OCI-LY3 (cell line): ENCODE results near the gene NRXN3.

Experiments used
- H2AFZ ChIP-seq: fragments of 200-600, 300-600 bp; shearing (Covaris generic); 2 replicates; pipeline ENCODE4 v1.6.0; 2014; ENCODE audit warnings: antibody characterized with exemption, low read depth, low read length
- H3K27ac ChIP-seq: fragments of 200-600, 300-600 bp; sonication (generic); 2 replicates; pipeline ENCODE4 v1.5.1; 2014; ENCODE audit warnings: mild to moderate bottlenecking, low read length, moderate library complexity, mixed read lengths
- H3K27me3 ChIP-seq: fragments of 200-600, 300-600 bp; sonication (generic); 2 replicates; pipeline ENCODE4 v1.6.1; 2014; ENCODE audit warnings: low read depth, low read length, mixed read lengths
- H3K36me3 ChIP-seq: fragments of 200-600, 300-600 bp; sonication (generic); replicated peaks from 2 replicates; pipeline ENCODE3; 2014; ENCODE audit warnings: low read depth, low read length, mixed read lengths
- H3K4me1 ChIP-seq: fragments of 300-600, 200-600 bp; sonication (generic); 2 replicates; pipeline ENCODE4 v1.6.1; 2014; ENCODE audit warnings: low read length, mixed read lengths
- H3K4me2 ChIP-seq: fragments of 200-600, 300-600 bp; sonication (generic); 2 replicates; pipeline ENCODE4 v1.6.1; 2014; ENCODE audit warnings: low read length, mixed read lengths
- H3K4me3 ChIP-seq: fragments of 300-600, 200-600 bp; sonication (generic); 2 replicates; pipeline ENCODE4 v1.5.1; 2014; ENCODE audit warnings: antibody characterized with exemption, mild to moderate bottlenecking, low read length, moderate library complexity
- H3K79me2 ChIP-seq: fragments of 300-600, 200-600 bp; shearing (Covaris generic); 2 replicates; pipeline ENCODE4 v1.6.1; 2014; ENCODE audit warnings: mild to moderate bottlenecking, low read length, mixed read lengths
- H3K9ac ChIP-seq: fragments of 300-600, 200-600 bp; shearing (Covaris generic); 2 replicates; pipeline ENCODE4 v1.6.0; 2014; ENCODE audit warnings: mild to moderate bottlenecking, low read length, moderate library complexity
- H3K9me3 ChIP-seq: fragments of 200-600, 300-600 bp; shearing (Covaris generic); 2 replicates; pipeline ENCODE4 v1.6.1; 2014; ENCODE audit warnings: low read length, mixed read lengths; ENCODE audit not compliant: insufficient read depth
- H4K20me1 ChIP-seq: fragments of 200-600, 300-600 bp; sonication (generic); 2 replicates; pipeline ENCODE4 v1.6.1; 2016; ENCODE audit warnings: low read length, mixed read lengths; ENCODE audit not compliant: insufficient read depth
- CTCF ChIP-seq: fragments of 200-600, 300-600 bp; sonication (generic); IDR thresholded peaks from 2 replicates; pipeline ENCODE4 v1.5.1; 2014; ENCODE audit warnings: antibody characterized with exemption, low read length, low read depth
- EZH2phosphoT487 ChIP-seq: fragments of 200-600 bp; shearing (Covaris generic); IDR thresholded peaks from 2 replicates; pipeline ENCODE4 v1.6.1; 2018; ENCODE audit warnings: antibody characterized with exemption, mixed run types, low read depth

The NRXN3 gene

DNA sequence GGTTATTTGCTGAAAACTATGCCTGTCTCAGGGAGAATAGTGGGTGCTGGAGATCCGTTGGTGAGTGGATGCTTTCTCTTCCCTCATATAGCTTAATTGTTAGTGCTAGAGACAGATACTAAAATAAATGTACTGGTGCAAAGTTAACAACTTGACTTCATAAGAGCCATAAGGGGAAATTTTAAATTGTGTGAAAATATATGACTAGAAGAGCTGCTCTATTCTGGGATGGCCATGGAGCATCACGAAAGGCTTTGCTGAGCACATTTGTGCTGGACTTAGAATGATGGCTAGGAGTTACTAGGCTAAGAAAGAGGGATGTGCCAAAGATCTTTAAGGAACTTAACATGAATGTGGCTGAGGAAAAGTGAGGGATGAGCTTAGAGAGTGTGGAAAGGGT lies 668.8 kb downstream of the NRXN3 start:
- no peaks in the 10 kb centered on the region for H3K79me2 ChIP-seq
- H3K9me3 ChIP-seq: no peaks in the 10 kb centered on the region
- no peak overlapping the region for H3K4me3 ChIP-seq
- H3K4me2 ChIP-seq: no peak overlapping the region
- H3K36me3 ChIP-seq: no peaks in the 10 kb centered on the region
- H3K9ac ChIP-seq: no peak overlapping the region
- no peak overlapping the region for H3K27ac ChIP-seq
- no peaks in the 10 kb centered on the region for H4K20me1 ChIP-seq
- H2AFZ ChIP-seq: no peak overlapping the region
- TF ChIP-seq EZH2phosphoT487 (no peak), CTCF (no peak)
- peaks cover 4% of the 10 kb centered on the region; the same call in 1 of the 2 replicates for H3K27me3 ChIP-seq
- no peaks in the 10 kb centered on the region for H3K4me1 ChIP-seq

DNA sequence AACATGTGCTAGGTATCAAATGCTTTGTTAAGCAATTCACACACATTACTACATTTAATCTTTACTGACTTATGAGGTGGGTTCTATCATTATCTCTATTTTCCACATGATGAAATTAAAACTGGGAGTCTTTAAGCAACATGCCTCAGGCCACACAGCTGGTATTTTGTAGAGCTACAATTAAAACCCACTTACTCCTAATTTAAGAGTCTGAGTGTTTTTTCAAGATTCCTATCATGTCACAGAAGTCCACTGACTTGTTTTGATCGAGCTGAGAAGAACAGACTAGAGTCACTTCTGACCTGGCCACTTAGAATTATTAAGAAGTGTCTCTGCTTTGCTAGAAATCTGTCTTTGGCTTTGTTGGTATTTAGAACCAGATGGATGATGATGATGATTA lies 670.7 kb downstream of the NRXN3 start:
- Histone ChIP-seq H4K20me1 (no peaks in the 10 kb centered on the region), H3K36me3 (no peaks in the 10 kb centered on the region), H3K4me3 (no peak overlapping the region), H2AFZ (no peak overlapping the region), H3K4me2 (no peak overlapping the region), H3K79me2 (no peaks in the 10 kb centered on the region), H3K4me1 (no peaks in the 10 kb centered on the region), H3K27me3 (0 out of 2 replicates have a peak, but pooled peaks cover under 1% of the 10 kb centered on the region), H3K27ac (no peak overlapping the region), H3K9me3 (no peaks in the 10 kb centered on the region), H3K9ac (no peak overlapping the region)
- TF ChIP-seq EZH2phosphoT487 (no peak), CTCF (no peak)

- Histone ChIP-seq H3K9ac (no peak overlapping the region), H3K9me3 (no peaks in the 10 kb centered on the region), H3K4me1 (no peaks in the 10 kb centered on the region), H4K20me1 (no peaks in the 10 kb centered on the region), H3K4me3 (no peak overlapping the region), H3K36me3 (no peaks in the 10 kb centered on the region), H3K4me2 (no peak overlapping the region), H3K79me2 (no peaks in the 10 kb centered on the region), H3K27ac (no peak overlapping the region), H3K27me3 (peaks cover 9% of the 10 kb centered on the region; the same call in 1 of the 2 replicates), H2AFZ (no peak overlapping the region)
- TF ChIP-seq CTCF: no peak
- TF ChIP-seq EZH2phosphoT487: no peak
Measured at GRCh38 chr14:78847801-78848200, 677.6 kb downstream of the NRXN3 start.

GRCh38 chr14:78848234-78848820 lies 678.2 kb downstream of the NRXN3 start:
- no peak overlapping the region for H3K4me3 ChIP-seq
- no peak overlapping the region for H3K4me2 ChIP-seq
- H3K79me2 ChIP-seq: no peaks in the 10 kb centered on the region
- no peak for TF ChIP-seq EZH2phosphoT487
- TF ChIP-seq CTCF: peak; percentile 71
- no peak overlapping the region for H3K27ac ChIP-seq
- peaks cover 9% of the 10 kb centered on the region; the same call in 1 of the 2 replicates for H3K27me3 ChIP-seq
- no peaks in the 10 kb centered on the region for H4K20me1 ChIP-seq
- no peaks in the 10 kb centered on the region for H3K4me1 ChIP-seq
- no peaks in the 10 kb centered on the region for H3K36me3 ChIP-seq
- no peak overlapping the region for H3K9ac ChIP-seq
- no peak overlapping the region for H2AFZ ChIP-seq
- H3K9me3 ChIP-seq: no peaks in the 10 kb centered on the region
